ENCODE data around the gene ACAD11.

- TF ChIP-seq ZNF70 (CRISPR knock-in tag; IDR thresholded peaks at IDR 0.05) (no peak), GLIS3 (CRISPR knock-in tag; IDR thresholded peaks at IDR 0.05) (no peak), ZNF8 (CRISPR knock-in tag; IDR thresholded peaks at IDR 0.05) (no peak)
These were observed 72.2 kb downstream of the ACAD11 start for GRCh38 chr3:132587401-132587800.

All from SK-N-SH treated with all-trans-retinoic acid at 6 μM for 48 hours (cell line).